ENCODE measurements around the gene EFNA1.

EFNA1 gene

GRCh38 chr1:155177918-155178281 is 50.2 kb downstream of the EFNA1 start:
- Histone ChIP-seq H3K4me1 (peaks cover 14% of the 10 kb centered on the region), H3K9me3 (no peaks in the 10 kb centered on the region), H3K4me3 (ENCODE audit: low read depth, low read length) (no peak overlapping the region), H3K36me3 (peaks cover 37% of the 10 kb centered on the region), H3K27me3 (no peaks in the 10 kb centered on the region)
- DNase-seq, result no peak
- no peak for TF ChIP-seq CTCF (IDR thresholded peaks at IDR 0.05; ENCODE audit: low read depth, low read length)

GRCh38 chr1:155178441-155179111 is 50.9 kb downstream of the EFNA1 start:
- H3K4me1 ChIP-seq, result peaks cover 14% of the 10 kb centered on the region
- no peak for TF ChIP-seq CTCF (IDR thresholded peaks at IDR 0.05; ENCODE audit: low read depth, low read length)
- no peak overlapping the region for H3K4me3 ChIP-seq (ENCODE audit: low read depth, low read length)
- H3K27me3 ChIP-seq, result no peaks in the 10 kb centered on the region
- no peak for DNase-seq
- peaks cover 40% of the 10 kb centered on the region for H3K36me3 ChIP-seq
- no peaks in the 10 kb centered on the region for H3K9me3 ChIP-seq

GRCh38 chr1:155179112-155180031 is 51.7 kb downstream of the EFNA1 start:
- H3K36me3 ChIP-seq, result peaks cover 43% of the 10 kb centered on the region
- no peaks in the 10 kb centered on the region for H3K27me3 ChIP-seq
- H3K4me3 ChIP-seq (ENCODE audit: low read depth, low read length), result no peak overlapping the region
- H3K4me1 ChIP-seq, result peaks cover 14% of the 10 kb centered on the region
- DNase-seq, result no peak
- TF ChIP-seq CTCF (IDR thresholded peaks at IDR 0.05; ENCODE audit: low read depth, low read length), result no peak
- no peaks in the 10 kb centered on the region for H3K9me3 ChIP-seq

- no peak for TF ChIP-seq CTCF (IDR thresholded peaks at IDR 0.05; ENCODE audit: low read depth, low read length)
- no peak for DNase-seq
- peaks cover 43% of the 10 kb centered on the region for H3K36me3 ChIP-seq
- H3K27me3 ChIP-seq, result no peaks in the 10 kb centered on the region
- no peak overlapping the region for H3K4me3 ChIP-seq (ENCODE audit: low read depth, low read length)
- no peaks in the 10 kb centered on the region for H3K9me3 ChIP-seq
- H3K4me1 ChIP-seq, result peaks cover 13% of the 10 kb centered on the region
Observed at GRCh38 chr1:155181371-155182051, 53.8 kb downstream of the EFNA1 start.

- H3K4me1 ChIP-seq, result peaks cover 13% of the 10 kb centered on the region
- H3K36me3 ChIP-seq, result peaks cover 37% of the 10 kb centered on the region
- H3K4me3 ChIP-seq (ENCODE audit: low read depth, low read length), result no peak overlapping the region
- DNase-seq, result no peak
- TF ChIP-seq CTCF (IDR thresholded peaks at IDR 0.05; ENCODE audit: low read depth, low read length), result no peak
- no peaks in the 10 kb centered on the region for H3K9me3 ChIP-seq
- no peaks in the 10 kb centered on the region for H3K27me3 ChIP-seq
Observed at GRCh38 chr1:155182052-155182550, 54.4 kb downstream of the EFNA1 start.
